T-cell (primary cell): ENCODE data around the gene PIP4K2A. TPM values are rescaled to one million over a fixed set of nuclear protein-coding genes. Genes with fewer than 3 reads are reported as not detected.
"Not testable (repeated sequence)": the region's sequence is repeated elsewhere in the genome, so short reads cannot be mapped to it uniquely, and the experiment has no call there.

Experiments
- ATAC-seq, 4 experiments: fragments of 200-7000 bp in 3 of 4; fragments of 150-1000 bp in 1 of 4; cut with Tn5 transposase; replicated peaks in 1 of 4; 1 replicate in 3 of 4; 2 replicates in 1 of 4; pipeline ENCODE4 v1.10.0; 2021; ENCODE audit warnings: moderate library complexity in 3 of 4, mild to moderate bottlenecking in 2 of 4, moderate number of reproducible peaks in 1 of 4
- CTCF ChIA-PET, 2 donors: fragments of 300-600 bp; sonication (Branson Sonifier 250); formaldehyde crosslinking; loops; one replicate each; lab custom pipeline; 2022; ENCODE audit warnings: antibody characterized with exemption in 2 of 2; lab: Charles Lee
- POLR2A ChIA-PET, 2 donors: fragments of 300-600 bp; sonication (Branson Sonifier 250); formaldehyde crosslinking; loops; one replicate each; lab custom pipeline; 2022; ENCODE audit warnings: antibody characterized with exemption in 2 of 2; lab: Charles Lee
- DNase-seq, 35 experiments: peaks; one replicate each; pipeline versions ENCODE4 v3.0.0 to v3.0.0-alpha.2; 2013 to 2023
- H3K27ac ChIP-seq: one replicate; pipeline ENCODE4 v1.5.1; 2013; ENCODE audit warnings: low read length
- H3K27me3 ChIP-seq, 2 experiments: replicated peaks in 1 of 2; 1 replicate in 1 of 2; 2 replicates in 1 of 2; pipeline versions ENCODE4 v1.6.1 to v1.7.0; 2013; ENCODE audit warnings: low read length in 1 of 2, mixed read lengths in 1 of 2; ENCODE audit not compliant: control insufficient read depth in 2 of 2, insufficient read depth in 2 of 2; ENCODE audit errors: extremely low read depth in 1 of 2
- H3K36me3 ChIP-seq, 2 donors: 1 replicate in 1 of 2; 2 replicates in 1 of 2; pipeline versions ENCODE4 v1.6.1 to v1.7.0; 2013; ENCODE audit warnings: low read length in 1 of 2; ENCODE audit not compliant: control insufficient read depth in 2 of 2, insufficient read depth in 1 of 2; ENCODE audit errors: extremely low read depth in 1 of 2
- H3K4me1 ChIP-seq, 2 experiments: 1 replicate in 1 of 2; 2 replicates in 1 of 2; pipeline versions ENCODE4 v1.6.1 to v1.7.0; 2013; ENCODE audit warnings: low read length in 2 of 2, mixed read lengths in 1 of 2; ENCODE audit not compliant: insufficient read depth in 2 of 2, control insufficient read depth in 1 of 2; ENCODE audit errors: extremely low read depth in 1 of 2
- H3K4me3 ChIP-seq, 2 donors: 1 replicate in 1 of 2; 2 replicates in 1 of 2; pipeline versions ENCODE4 v1.5.1 to v1.7.0; 2013; ENCODE audit warnings: mild to moderate bottlenecking in 2 of 2, low read length in 1 of 2, moderate library complexity in 1 of 2; ENCODE audit not compliant: control insufficient read depth in 1 of 2; ENCODE audit errors: extremely low read depth in 1 of 2
- H3K9me3 ChIP-seq: 2 replicates; pipeline ENCODE4 v1.7.0; 2013
- H3K27ac Mint-ChIP-seq, 2 donors: one replicate each; pipeline ENCODE4 v1.8.0; 2020 to 2021; ENCODE audit warnings: mild to moderate bottlenecking in 2 of 2, mixed read lengths in 2 of 2
- H3K27me3 Mint-ChIP-seq, 2 donors: one replicate each; pipeline ENCODE4 v1.8.0; 2021 to 2022; ENCODE audit warnings: mixed read lengths in 2 of 2
- H3K36me3 Mint-ChIP-seq: one replicate; pipeline ENCODE4 v1.8.0; 2021; ENCODE audit warnings: mixed read lengths
- H3K4me1 Mint-ChIP-seq, 3 donors: one replicate each; pipeline ENCODE4 v1.8.0; 2020 to 2022; ENCODE audit warnings: mixed read lengths in 3 of 3, mild to moderate bottlenecking in 1 of 3
- H3K4me3 Mint-ChIP-seq, 3 donors: one replicate each; pipeline ENCODE4 v1.8.0; 2020 to 2022; ENCODE audit warnings: mild to moderate bottlenecking in 3 of 3, mixed read lengths in 3 of 3, moderate library complexity in 3 of 3
- H3K9me3 Mint-ChIP-seq, 3 donors: one replicate each; pipeline ENCODE4 v1.8.0; 2020 to 2022; ENCODE audit warnings: mixed read lengths in 3 of 3
- WGBS: methylation state at CpG from one replicate; pipeline ENCODE4 v1.1.5; 2013; ENCODE audit warnings: missing lambda C conversion rate; ENCODE audit not compliant: insufficient coverage; 5-methylcytosine and 5-hydroxymethylcytosine counted together
- total RNA-seq, 35 experiments: library from RNA in 6 of 35; stranded (reverse) in 6 of 35; fragments of 120-200 nt in 1 of 35; gene quantifications; one replicate each; pipeline versions ENCODE4 v1.2.1 to v1.2.4 and lab custom pipeline; 2013 to 2026

PIP4K2A gene
- total RNA-seq, 5 donors from 2014 or later (not counting 1 experiment from before 2014, with no cell fraction given): 129 to 238 (median 160) TPM

DNA sequence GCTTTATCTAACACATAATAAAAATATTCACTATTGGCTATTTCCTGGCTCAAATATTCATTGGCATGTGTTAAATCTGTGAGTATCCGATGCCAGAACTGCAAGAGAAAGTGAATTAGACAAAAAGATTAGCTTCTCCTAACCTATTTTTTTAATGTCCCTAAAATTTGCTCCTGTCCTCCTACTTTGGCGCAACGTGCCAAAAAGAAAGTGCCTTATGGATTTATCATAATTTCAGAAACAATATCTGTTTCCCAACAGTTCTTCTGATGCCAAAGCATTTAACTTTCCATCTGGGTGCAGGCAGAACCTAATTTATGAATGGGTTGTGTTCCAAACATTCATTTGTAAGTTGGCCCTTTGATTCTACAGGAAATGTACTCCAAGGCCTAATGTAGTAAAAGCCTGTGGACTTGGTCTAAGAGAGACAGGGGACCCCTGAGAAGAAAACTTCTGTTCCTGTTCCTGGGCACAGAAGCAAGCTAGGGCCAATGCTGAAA is 15.4 kb downstream of the PIP4K2A start:
- no peak for ATAC-seq

DNA sequence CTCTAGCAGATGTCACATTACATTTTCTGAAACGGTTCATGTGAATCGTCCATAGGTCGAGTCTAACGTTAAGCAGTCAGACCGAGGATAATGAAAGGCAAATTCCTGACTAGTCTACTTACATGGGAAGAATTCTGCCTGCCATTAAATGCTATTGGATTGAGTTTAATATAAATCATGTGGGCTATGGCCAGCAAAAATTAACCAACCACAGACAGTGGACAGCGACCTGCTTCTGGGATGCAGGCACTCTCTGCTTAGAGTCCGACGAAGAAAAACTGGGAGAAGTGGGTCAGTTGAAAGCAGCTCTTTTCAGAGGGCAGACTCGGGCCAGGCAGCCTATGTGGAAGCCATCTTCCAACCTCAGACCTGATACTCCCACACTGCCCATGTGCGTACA is 16.6 kb downstream of the PIP4K2A start:
- H3K36me3 ChIP-seq: peaks cover 0 to 6% of the 10 kb centered on the region in 2 donors
- Mint-ChIP-seq H3K36me3 (peaks cover 16% of the 10 kb centered on the region), H3K9me3 (no peaks in the 10 kb centered on the region), H3K27me3 (no peaks in the 10 kb centered on the region), H3K4me1 (peaks cover 80 to 93% (median 92%) of the 10 kb centered on the region in 3 donors), H3K27ac (peak overlapping the region in 1 of 2 donors; percentile 43), H3K4me3 (no peak overlapping the region)
- 97% methylated on average over 7 of the region's 10 CpGs for WGBS
- H3K4me3 ChIP-seq: no peak overlapping the region
- no peak for DNase-seq
- POLR2A ChIA-PET: interaction anchor here in 1 of 2 donors (0.7 kb wide), 1 partner anchor 735 kb away, joined by 3 read pairs; no protein-coding TSS in a partner anchor
- H3K27me3 ChIP-seq: no peaks in the 10 kb centered on the region
- no peaks in the 10 kb centered on the region for H3K9me3 ChIP-seq
- H3K4me1 ChIP-seq: peaks cover 12 to 50% of the 10 kb centered on the region in 2 experiments
- no peak for ATAC-seq
- CTCF ChIA-PET: interaction anchor here in 1 of 2 donors (1.0 kb wide), 1 partner anchor 9 kb away, joined by 3 read pairs; no protein-coding TSS in a partner anchor
- no peak overlapping the region for H3K27ac ChIP-seq

More for the DNA sequence above, 15.4 kb downstream of the PIP4K2A start:
- peaks cover 11 to 55% of the 10 kb centered on the region in 2 experiments for H3K4me1 ChIP-seq
- H3K27ac Mint-ChIP-seq: peak overlapping the region; percentile 35 to 61
- H3K4me1 Mint-ChIP-seq: peaks cover 80 to 93% (median 92%) of the 10 kb centered on the region in 3 donors
- H3K9me3 Mint-ChIP-seq: no peaks in the 10 kb centered on the region
- POLR2A ChIA-PET: interaction anchor here in 1 of 2 donors (0.5 to 0.6 kb wide), 2 partner anchors 28 to 763 kb away, joined by 3 read pairs; no protein-coding TSS in a partner anchor
- DNase-seq: no peak
- 100% methylated on average over 2 of the region's 3 CpGs for WGBS
- H3K27me3 ChIP-seq: no peaks in the 10 kb centered on the region
- no peaks in the 10 kb centered on the region for H3K9me3 ChIP-seq
- H3K36me3 ChIP-seq: peaks cover 0 to 5% of the 10 kb centered on the region in 2 donors
- H3K27ac ChIP-seq: no peak overlapping the region
- peaks cover 21% of the 10 kb centered on the region for H3K36me3 Mint-ChIP-seq
- CTCF ChIA-PET: interaction anchor here in 1 of 2 donors (0.6 kb wide), 1 partner anchor 117 kb away, joined by 5 read pairs; no protein-coding TSS in a partner anchor
- H3K27me3 Mint-ChIP-seq: no peaks in the 10 kb centered on the region
- H3K4me3 Mint-ChIP-seq: no peak overlapping the region
- H3K4me3 ChIP-seq: no peak overlapping the region

DNA sequence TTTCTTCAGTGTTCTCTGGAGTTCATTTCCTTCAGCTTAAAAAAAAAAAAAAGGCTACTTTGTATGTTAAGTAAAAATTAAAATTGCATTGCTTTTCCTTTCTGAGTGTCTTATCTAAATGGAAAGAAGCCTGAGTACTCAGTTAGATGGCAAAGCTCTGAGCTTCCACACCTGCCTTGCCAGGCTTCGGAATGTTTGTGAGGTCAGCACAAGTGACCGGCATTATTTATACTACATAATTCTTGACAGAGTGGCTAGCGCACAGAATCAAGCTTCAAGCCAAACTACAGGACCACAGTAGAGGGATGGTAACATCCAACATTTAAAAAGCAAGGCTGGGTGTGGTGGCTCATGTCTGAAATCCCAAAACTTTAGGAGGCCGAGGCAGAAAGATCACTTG is 17.3 kb downstream of the PIP4K2A start:
- Histone ChIP-seq H3K27ac (no peak overlapping the region), H3K27me3 (no peaks in the 10 kb centered on the region), H3K36me3 (peaks cover 0 to 3% of the 10 kb centered on the region in 2 donors), H3K4me1 (peaks cover 10 to 49% of the 10 kb centered on the region in 2 experiments), H3K9me3 (no peaks in the 10 kb centered on the region), H3K4me3 (no peak overlapping the region)
- Mint-ChIP-seq H3K27ac (peak overlapping the region; percentile 43 to 68), H3K36me3 (peaks cover 15% of the 10 kb centered on the region), H3K9me3 (no peaks in the 10 kb centered on the region), H3K4me3 (no peak overlapping the region), H3K4me1 (peaks cover 80 to 93% (median 92%) of the 10 kb centered on the region in 3 donors), H3K27me3 (no peaks in the 10 kb centered on the region)
- ChIA-PET POLR2A (interaction anchor here (0.5 to 0.7 kb wide), 11 partner anchors 13 to 735 kb away, joined by 3 to 5 read pairs (median 3); no protein-coding TSS in a partner anchor), CTCF (interaction anchor here (0.6 to 1.2 kb wide), 4 partner anchors 15 to 687 kb away, joined by 3 to 5 read pairs (median 4); no protein-coding TSS in a partner anchor)
- WGBS: no CpG with 5 or more reads among the region's 4 CpGs
- ATAC-seq (no peak), DNase-seq (no peak)

DNA sequence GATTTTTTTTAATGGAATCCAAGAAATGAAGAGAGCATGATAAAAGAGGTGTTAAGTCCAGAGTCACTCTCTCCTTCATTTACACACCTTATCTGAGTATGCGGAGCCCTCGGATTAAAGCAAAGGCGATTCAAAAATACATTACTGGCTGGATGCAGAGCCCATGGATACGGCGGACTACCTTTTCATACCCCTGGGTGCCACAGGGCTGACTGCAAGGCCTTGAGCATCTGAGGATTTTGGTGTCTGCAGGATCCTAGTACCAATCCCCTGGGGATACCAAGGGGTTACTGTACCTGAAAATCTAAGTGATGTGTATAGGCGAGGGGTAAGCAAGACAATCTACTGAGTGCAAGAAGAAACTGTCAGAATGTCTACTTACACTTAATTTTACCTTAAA is 20.5 kb downstream of the PIP4K2A start:
- Histone ChIP-seq H3K4me1 (peaks cover 13 to 45% of the 10 kb centered on the region in 2 experiments), H3K27ac (peak overlapping the region; percentile 35), H3K9me3 (no peaks in the 10 kb centered on the region), H3K36me3 (peaks cover 0 to 3% of the 10 kb centered on the region in 2 donors), H3K27me3 (no peaks in the 10 kb centered on the region), H3K4me3 (no peak overlapping the region)
- no peaks in the 10 kb centered on the region for H3K27me3 Mint-ChIP-seq
- DNase-seq (no peak), ATAC-seq (peak in 2 of 4 experiments; percentile 6 to 18)
- peak overlapping the region; percentile 31 to 40 (median 39) for H3K4me3 Mint-ChIP-seq
- POLR2A ChIA-PET: interaction anchor here in 1 of 2 donors (0.7 to 0.8 kb wide), 2 partner anchors 14 to 78 kb away, joined by 3 read pairs; no protein-coding TSS in a partner anchor
- H3K4me1 Mint-ChIP-seq: peaks cover 82 to 93% (median 93%) of the 10 kb centered on the region in 3 donors
- peaks cover 9% of the 10 kb centered on the region for H3K36me3 Mint-ChIP-seq
- CTCF ChIA-PET: interaction anchor here in 1 of 2 donors (1.2 to 1.6 kb wide), 2 partner anchors 19 to 38 kb away, joined by 3 to 5 read pairs; no protein-coding TSS in a partner anchor
- 89% methylated on average over 5 of the region's 6 CpGs for WGBS
- H3K27ac Mint-ChIP-seq: peak overlapping the region; percentile 83 to 93
- no peaks in the 10 kb centered on the region for H3K9me3 Mint-ChIP-seq

DNA sequence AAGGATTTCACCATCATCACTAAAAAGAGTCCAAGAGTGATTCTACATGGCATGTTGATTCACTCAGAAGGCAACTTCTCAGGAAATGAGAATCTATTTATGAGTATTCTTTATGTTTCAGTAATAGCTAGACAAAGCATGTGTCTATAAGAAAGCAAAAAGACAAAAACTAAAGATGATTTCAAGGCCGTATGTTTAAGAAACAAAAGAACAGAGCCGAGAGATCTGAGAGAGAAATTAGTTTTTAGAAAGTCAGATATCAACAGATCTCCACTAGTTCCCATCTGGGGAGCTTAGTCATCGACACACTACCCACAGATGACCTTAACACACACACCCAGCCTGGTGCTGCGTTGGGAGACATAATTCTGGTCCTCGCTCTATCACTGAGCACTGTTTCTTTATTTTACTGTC is 21.0 kb downstream of the PIP4K2A start:
- H3K27ac Mint-ChIP-seq: peak overlapping the region; percentile 83 to 93
- POLR2A ChIA-PET: interaction anchor here (0.6 to 0.9 kb wide), 5 partner anchors 11 to 78 kb away, joined by 3 to 5 read pairs (median 3); no protein-coding TSS in a partner anchor
- H3K27me3 Mint-ChIP-seq: no peaks in the 10 kb centered on the region
- WGBS: no CpG with 5 or more reads among the region's 5 CpGs
- DNase-seq (no peak), ATAC-seq (peak in 3 of 4 experiments; percentile 33 to 56 (median 54))
- peaks cover 13 to 49% of the 10 kb centered on the region in 2 experiments for H3K4me1 ChIP-seq
- H3K36me3 Mint-ChIP-seq: peaks cover 9% of the 10 kb centered on the region
- H3K9me3 ChIP-seq: no peaks in the 10 kb centered on the region
- H3K27ac ChIP-seq: peak overlapping the region; percentile 35
- no peak overlapping the region for H3K4me3 ChIP-seq
- H3K27me3 ChIP-seq: no peaks in the 10 kb centered on the region
- peaks cover 0 to 3% of the 10 kb centered on the region in 2 donors for H3K36me3 ChIP-seq
- peaks cover 84 to 95% (median 95%) of the 10 kb centered on the region in 3 donors for H3K4me1 Mint-ChIP-seq
- CTCF ChIA-PET: interaction anchor here in 1 of 2 donors (1.2 to 1.6 kb wide), 2 partner anchors 19 to 38 kb away, joined by 3 to 5 read pairs; no protein-coding TSS in a partner anchor
- no peaks in the 10 kb centered on the region for H3K9me3 Mint-ChIP-seq
- peak overlapping the region; percentile 31 to 40 (median 39) for H3K4me3 Mint-ChIP-seq

DNA sequence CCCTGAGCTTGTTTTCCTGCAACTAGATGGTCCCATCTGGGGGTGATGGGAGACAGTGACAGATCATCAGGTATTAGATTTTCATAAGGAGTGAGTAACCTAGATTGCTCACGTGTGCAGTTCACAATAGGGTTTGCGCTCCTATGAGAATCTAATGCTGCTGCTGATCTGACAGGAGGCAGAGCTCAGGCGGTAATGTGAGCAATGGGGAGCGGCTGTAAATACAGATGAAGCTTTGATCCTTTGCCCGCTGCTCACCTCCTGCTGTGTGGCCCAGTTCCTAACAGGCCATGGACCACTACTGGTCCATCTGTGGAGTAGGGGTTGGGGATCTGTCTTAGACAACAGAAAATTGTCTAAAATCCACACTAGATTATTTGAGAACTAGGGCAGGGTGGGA is 22.3 kb downstream of the PIP4K2A start:
- H3K4me1 Mint-ChIP-seq: peaks cover 93 to 95% (median 95%) of the 10 kb centered on the region in 3 donors
- H3K27ac ChIP-seq, H3K27me3 Mint-ChIP-seq, H3K4me3 Mint-ChIP-seq, H3K4me3 ChIP-seq, H3K9me3 ChIP-seq, H3K36me3 Mint-ChIP-seq, H3K36me3 ChIP-seq, ATAC-seq, DNase-seq, H3K27me3 ChIP-seq, H3K9me3 Mint-ChIP-seq: not testable (repeated sequence)
- POLR2A ChIA-PET: interaction anchor here (0.5 to 1.4 kb wide), 6 partner anchors 10 to 996 kb away, joined by 3 to 6 read pairs (median 4); no protein-coding TSS in a partner anchor
- peak overlapping the region; percentile 83 to 93 for H3K27ac Mint-ChIP-seq
- peaks cover 24 to 46% of the 10 kb centered on the region in 2 experiments for H3K4me1 ChIP-seq
- WGBS: 92% methylated on average over 2 of the region's 5 CpGs
- CTCF ChIA-PET: interaction anchor here in 1 of 2 donors (0.6 to 1.1 kb wide), 2 partner anchors 31 to 37 kb away, joined by 3 to 7 read pairs; no protein-coding TSS in a partner anchor
